GM12873 (cell line): ENCODE data around the gene VWA7.

Experiments
- TF ChIP-seq, protein P1 (sequence below): IDR thresholded peaks from 2 replicates; pipeline ENCODE4 v1.5.1; 2012; ENCODE audit warnings: low read depth, mild to moderate bottlenecking, moderate library complexity, low read length, control low read depth; ENCODE audit not compliant: insufficient read depth; ENCODE audit errors: missing control alignments

The VWA7 gene

DNA sequence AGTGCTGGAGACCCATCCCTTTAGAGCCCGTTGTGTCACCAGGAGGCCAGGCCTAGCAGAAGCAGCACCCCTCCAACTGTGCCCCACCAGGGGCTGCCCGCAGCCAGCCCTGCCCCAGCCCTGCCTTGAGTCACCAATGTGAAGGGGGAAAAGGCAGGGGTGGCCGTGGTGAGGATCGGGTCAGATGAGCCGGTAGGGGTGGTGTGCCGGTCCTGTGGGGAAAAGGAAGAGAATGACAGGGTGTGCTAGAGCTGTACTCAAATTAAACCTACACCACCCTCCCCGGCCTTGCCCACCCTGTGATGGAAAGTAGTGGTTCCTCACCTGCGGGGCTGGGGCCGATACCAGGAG is 11.6 kb downstream of the VWA7 start:
- TF ChIP-seq, protein P1, sequence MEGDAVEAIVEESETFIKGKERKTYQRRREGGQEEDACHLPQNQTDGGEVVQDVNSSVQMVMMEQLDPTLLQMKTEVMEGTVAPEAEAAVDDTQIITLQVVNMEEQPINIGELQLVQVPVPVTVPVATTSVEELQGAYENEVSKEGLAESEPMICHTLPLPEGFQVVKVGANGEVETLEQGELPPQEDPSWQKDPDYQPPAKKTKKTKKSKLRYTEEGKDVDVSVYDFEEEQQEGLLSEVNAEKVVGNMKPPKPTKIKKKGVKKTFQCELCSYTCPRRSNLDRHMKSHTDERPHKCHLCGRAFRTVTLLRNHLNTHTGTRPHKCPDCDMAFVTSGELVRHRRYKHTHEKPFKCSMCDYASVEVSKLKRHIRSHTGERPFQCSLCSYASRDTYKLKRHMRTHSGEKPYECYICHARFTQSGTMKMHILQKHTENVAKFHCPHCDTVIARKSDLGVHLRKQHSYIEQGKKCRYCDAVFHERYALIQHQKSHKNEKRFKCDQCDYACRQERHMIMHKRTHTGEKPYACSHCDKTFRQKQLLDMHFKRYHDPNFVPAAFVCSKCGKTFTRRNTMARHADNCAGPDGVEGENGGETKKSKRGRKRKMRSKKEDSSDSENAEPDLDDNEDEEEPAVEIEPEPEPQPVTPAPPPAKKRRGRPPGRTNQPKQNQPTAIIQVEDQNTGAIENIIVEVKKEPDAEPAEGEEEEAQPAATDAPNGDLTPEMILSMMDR = no peak

DNA sequence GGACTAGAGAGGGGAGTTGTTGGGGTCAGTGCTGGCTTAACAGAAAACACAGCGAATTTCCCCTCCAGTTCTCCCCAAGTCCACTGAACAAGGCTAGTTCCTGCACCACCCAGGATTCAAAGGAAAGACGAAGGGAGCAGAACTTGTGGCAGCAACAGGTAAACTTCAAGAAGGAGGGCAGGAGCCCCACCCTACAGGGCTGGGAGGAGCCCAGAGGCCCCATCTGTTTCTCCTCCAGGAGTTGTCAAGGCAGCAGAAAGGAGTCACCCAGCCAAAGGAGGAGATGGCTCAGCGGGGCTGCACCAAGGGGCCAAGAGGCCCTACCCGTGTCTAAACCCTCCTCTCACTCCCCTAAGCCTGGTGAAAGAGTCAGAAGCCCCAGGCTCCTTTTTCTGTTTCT is 12.9 kb downstream of the VWA7 start:
- TF ChIP-seq, protein P1 = no peak

DNA sequence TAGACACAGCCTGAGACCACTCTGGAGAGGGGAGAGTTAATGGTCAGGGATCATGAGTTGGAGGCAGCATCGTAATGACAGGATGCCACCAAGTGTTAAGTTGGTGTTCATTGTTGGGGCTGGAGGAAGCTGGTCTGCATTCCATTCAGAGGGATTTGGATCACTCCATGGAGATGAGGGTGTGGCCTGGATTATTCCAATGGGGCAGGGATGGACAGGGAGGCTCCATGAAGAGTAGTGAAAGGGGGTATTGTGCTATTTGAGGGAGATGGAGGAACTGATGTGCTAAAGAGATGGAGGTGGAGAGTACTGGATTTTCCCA is 13.5 kb downstream of the VWA7 start:
- TF ChIP-seq, protein P1 = no peak

DNA sequence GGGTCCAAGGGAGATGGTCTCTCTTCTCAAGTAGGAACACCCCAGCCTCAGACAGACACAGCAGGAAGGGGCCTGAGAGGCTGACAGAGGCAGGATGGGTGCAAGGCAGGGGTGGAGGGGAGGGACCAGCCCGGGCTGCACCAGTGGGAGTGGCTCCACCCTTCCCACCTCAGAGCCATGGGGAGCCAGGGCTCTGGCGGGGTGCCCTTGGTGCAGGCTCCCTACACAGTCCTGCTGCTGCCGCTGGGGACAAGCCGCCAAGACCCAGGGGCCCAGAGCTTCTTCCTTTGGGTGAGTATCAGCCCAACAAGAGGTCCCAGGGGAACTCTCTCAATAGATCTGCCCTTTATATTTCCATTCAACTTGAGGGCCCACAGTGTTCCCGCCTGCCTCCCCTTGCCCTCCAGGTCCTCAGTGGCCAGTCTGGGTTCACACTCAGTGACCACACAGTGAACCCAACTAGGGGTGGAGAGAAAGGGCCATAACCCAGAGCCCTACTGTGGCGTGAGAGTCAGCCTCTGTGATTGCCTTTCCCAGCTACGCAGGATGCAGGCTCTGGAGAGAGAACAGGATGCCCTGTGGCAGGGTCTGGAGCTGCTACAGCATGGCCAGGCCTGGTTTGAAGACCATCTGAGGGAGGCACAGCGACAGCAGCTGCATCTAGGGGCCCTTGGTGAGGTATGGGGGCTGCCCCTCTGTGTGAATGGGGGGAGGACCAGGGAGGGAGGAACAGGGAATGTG is 14.1 kb downstream of the VWA7 start:
- TF ChIP-seq, protein P1 = no peak

DNA sequence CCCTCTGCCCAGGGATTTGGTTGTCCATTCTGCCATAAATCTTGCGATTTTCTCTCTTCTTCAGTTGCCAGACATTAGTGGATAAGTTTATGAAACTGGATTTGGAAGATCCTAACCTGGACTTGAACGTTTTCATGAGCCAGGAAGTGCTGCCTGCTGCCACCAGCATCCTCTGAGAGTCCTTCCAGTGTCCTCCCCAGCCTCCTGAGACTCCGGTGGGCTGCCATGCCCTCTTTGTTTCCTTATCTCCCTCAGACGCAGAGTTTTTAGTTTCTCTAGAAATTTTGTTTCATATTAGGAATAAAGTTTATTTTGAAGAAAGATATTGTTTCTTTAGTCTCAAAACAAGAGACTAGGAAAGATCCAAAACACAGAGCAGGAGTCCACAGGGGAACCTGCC is 14.8 kb downstream of the VWA7 start, which contains the start of gene SAPCD1:
TSS of gene SAPCD1 (plus strand) at position 301 of the 400 bp plus-strand sequence. CDS start 399 bp downstream, outside the sequence.
- TF ChIP-seq, protein P1 = no peak

DNA sequence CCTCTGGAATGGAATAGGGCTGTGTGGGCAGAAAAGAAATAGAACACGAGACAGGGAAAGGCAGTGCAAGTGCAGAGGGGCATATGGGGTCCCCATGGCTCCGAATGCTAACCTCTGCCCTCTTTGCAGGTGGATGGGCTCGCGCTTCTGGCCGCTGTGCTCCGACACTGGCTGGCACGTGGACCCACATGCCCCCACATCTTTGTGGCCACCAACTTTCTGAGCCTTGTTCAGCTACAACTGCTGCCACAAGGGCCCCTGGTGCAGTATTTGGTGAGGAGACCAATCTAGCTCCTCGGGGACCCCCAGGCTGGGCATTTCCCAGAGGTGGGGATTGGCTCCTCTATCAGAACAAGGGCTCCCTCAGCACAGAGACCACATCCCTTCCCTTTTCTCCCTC is 15.8 kb downstream of the VWA7 start:
- TF ChIP-seq, protein P1 = no peak

DNA sequence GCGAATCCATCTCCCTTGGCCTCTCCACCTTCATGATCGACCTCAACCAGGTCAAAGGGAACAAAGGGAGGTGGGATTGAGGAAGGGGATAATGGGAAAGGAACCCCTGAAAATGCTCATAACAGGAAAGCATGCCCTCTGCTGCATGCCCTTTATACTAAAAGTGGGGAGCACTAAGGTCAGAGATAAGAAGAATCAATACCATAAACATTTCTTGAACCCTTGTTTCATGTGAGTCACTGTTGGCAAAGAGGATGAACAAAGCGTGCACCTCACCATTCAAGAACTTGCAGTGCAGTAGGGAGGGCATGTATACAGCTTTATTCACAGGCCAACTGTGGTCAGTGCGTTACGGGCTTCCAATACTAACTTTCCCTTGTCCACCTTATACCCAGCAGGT is 16.3 kb downstream of the VWA7 start:
- TF ChIP-seq, protein P1 = no peak
